B cell (primary cell): ENCODE measurements around the gene MLEC.

Experiments used
- CTCF ChIP-seq: fragments of 200-600 bp; IDR thresholded peaks from one replicate; pipeline ENCODE4 v1.8.0; 2022; ENCODE audit warnings: antibody characterized with exemption, mild to moderate bottlenecking
- EZH2 ChIP-seq: IDR thresholded peaks from 2 replicates; pipeline ENCODE4 v1.6.1; 2012; ENCODE audit warnings: borderline replicate concordance, low read depth, mild to moderate bottlenecking, moderate library complexity, low read length; ENCODE audit not compliant: insufficient read depth, poor library complexity, severe bottlenecking

GRCh38 chr12:120661432-120661831 lies 25.5 kb upstream of the MLEC start:
- TF ChIP-seq CTCF (peak; percentile 15), EZH2 (no peak)
